ENCODE data around the gene AKAP6. TPM values are rescaled to one million over a fixed set of nuclear protein-coding genes. Genes with fewer than 3 reads are reported as not detected.

Gene AKAP6
- total and polyA plus RNA-seq, 10 of the 15 experiments (the other 5 are each of a cell fraction or from before 2014, with no cell fraction given) = 0.35 to 5.9 (median 2.2) TPM

- H3K27ac ChIP-seq (ENCODE audit: control insufficient read depth, insufficient read depth) = no peak overlapping the region
- RAD21 ChIA-PET (ENCODE audit: unreplicated experiment) = no interaction called here
- no peak overlapping the region for H3K4me3 ChIP-seq
- H3K4me1 ChIP-seq (ENCODE audit: control insufficient read depth, insufficient read depth, low read length) = no peaks in the 10 kb centered on the region
- no peaks in the 10 kb centered on the region for H4K20me1 ChIP-seq (ENCODE audit: control insufficient read depth, insufficient read depth)
- no peaks in the 10 kb centered on the region for H3K27me3 ChIP-seq (replicated peaks in 1 of 2; ENCODE audit: control insufficient read depth in 2 of 2, insufficient read depth in 2 of 2, low read length in 1 of 2)
- no peaks in the 10 kb centered on the region for H3K9me3 ChIP-seq (replicated peaks; ENCODE audit: control insufficient read depth, insufficient read depth, low read length)
- FAIRE-seq = no peak
- DNase-seq (ENCODE audit: low read depth, low spot score) = no peak
- intact Hi-C loops (cut with micrococcal nuclease; ENCODE audit: unreplicated experiment) = no loop called here
- TF ChIP-seq FOXM1 (IDR thresholded peaks at IDR 0.05; ENCODE audit: low read depth, low read length) = no peak
- TF ChIP-seq JUND (IDR thresholded peaks at IDR 0.05; ENCODE audit: low read depth, low read length) = no peak
- no peak for TF ChIP-seq EGR1 (IDR thresholded peaks at IDR 0.05; ENCODE audit: borderline replicate concordance in 1 of 2, low read depth in 2 of 2, low read length in 2 of 2)
- no peak for TF ChIP-seq MAX (IDR thresholded peaks at IDR 0.05; ENCODE audit: low read depth, low read length)
- TF ChIP-seq CREM (IDR thresholded peaks at IDR 0.05; ENCODE audit: low read depth) = no peak
- TF ChIP-seq NFIC (IDR thresholded peaks at IDR 0.05; ENCODE audit: low read depth, low read length) = no peak
- no peak for TF ChIP-seq IKZF1 (conservative IDR thresholded peaks at IDR 0.05)
- no peak for TF ChIP-seq RCOR1 (conservative IDR thresholded peaks at IDR 0.05; ENCODE audit: low read depth, low read length)
- no peak for TF ChIP-seq SREBF2 (IDR thresholded peaks at IDR 0.05; ENCODE audit: low read length)
- no peak for TF ChIP-seq ATF2 (IDR thresholded peaks at IDR 0.05; ENCODE audit: low read length)
- TF ChIP-seq RAD21 (IDR thresholded peaks at IDR 0.05; ENCODE audit: insufficient read depth, low read depth, low read length) = no peak
- TF ChIP-seq NRF1 (conservative IDR thresholded peaks at IDR 0.05; ENCODE audit: low read depth, low read length) = no peak
- no peak for TF ChIP-seq LARP7 (IDR thresholded peaks at IDR 0.05)
- TF ChIP-seq CHD4 (IDR thresholded peaks at IDR 0.05) = no peak
- TF ChIP-seq ZBTB4 (CRISPR knock-in tag; IDR thresholded peaks at IDR 0.05) = no peak
- no peak for TF ChIP-seq BCL3 (IDR thresholded peaks at IDR 0.05; ENCODE audit: borderline replicate concordance, insufficient read depth, low read depth, low read length, poor library complexity, severe bottlenecking)
- ATAC-seq = no peak
- no peaks in the 10 kb centered on the region for H3K79me2 ChIP-seq (ENCODE audit: control insufficient read depth, insufficient read depth, low read length)
- POLR2A ChIA-PET = no interaction called here
- no peaks in the 10 kb centered on the region for H3K36me3 ChIP-seq (ENCODE audit: control insufficient read depth in 2 of 2, insufficient read depth in 2 of 2, low read length in 1 of 2)
- no peak overlapping the region for H3K4me2 ChIP-seq (ENCODE audit: control insufficient read depth, insufficient read depth)
- no peak overlapping the region for H3K9ac ChIP-seq (ENCODE audit: control insufficient read depth, insufficient read depth, low read length)
- in situ Hi-C loops (cut with MboI) = no loop called here
- no peak overlapping the region for H2AFZ ChIP-seq (ENCODE audit: control insufficient read depth, low read depth, low read length)
- SMC1A ChIA-PET (ENCODE audit: uncharacterized antibody, unreplicated experiment) = interaction anchor here (1.1 kb wide), 1 partner anchor 115 kb away, joined by 3 read pairs; no protein-coding TSS in a partner anchor
- CTCF ChIA-PET = no interaction called here
- BruUV-seq (replicated peaks) = no TSS peak
These were observed 38.4 kb downstream of the AKAP6 start for GRCh38 chr14:32367516-32367915.
